Bone marrow (tissue), 2 donors: ENCODE data around the gene GALNT2.

ENCODE experiments used
- DNase-seq, 2 donors: peaks; one replicate each; lab custom pipeline; 2025; lab: John Stamatoyannopoulos, UW

Gene GALNT2

DNA sequence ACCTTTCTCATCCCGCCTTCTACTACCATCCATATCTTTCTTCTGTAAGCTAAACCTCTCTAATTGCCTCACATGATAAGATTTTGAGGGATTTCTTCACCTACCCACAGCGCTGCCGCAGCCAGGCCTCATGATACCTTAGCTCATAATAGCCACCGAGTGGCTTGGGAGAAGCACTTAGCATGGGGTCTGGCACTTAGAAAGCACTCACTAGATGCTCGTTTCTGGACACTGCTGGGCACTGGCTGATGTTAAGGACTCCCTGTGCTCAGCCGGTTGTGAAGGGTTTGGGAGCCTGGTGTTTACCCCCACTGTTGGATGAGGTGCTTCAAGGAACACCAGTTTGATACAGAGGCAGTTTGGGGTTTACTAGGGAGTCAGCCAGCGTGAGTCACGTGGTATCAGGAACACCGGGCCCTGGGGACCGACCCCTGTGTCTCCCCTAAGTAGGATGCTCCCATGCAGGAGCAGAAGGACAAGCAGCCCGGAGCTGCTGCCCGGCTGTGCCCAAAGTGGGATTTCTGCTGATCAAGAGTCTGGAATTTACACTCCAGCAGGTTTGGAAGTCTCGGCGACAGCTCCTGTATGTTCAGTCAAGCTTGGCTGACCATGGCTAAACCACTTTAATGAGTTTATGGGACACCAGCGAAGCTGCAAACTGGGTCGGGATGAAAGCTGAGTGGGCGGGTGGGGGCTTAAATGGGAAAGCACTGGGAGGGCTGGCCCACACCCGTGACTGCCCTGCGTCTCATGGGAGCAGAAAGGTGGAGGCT lies 63.3 kb downstream of the GALNT2 start:
- no peak for DNase-seq

- no peak for DNase-seq
These were observed 64.4 kb downstream of the GALNT2 start for GRCh38 chr1:230131457-230131856.

DNA sequence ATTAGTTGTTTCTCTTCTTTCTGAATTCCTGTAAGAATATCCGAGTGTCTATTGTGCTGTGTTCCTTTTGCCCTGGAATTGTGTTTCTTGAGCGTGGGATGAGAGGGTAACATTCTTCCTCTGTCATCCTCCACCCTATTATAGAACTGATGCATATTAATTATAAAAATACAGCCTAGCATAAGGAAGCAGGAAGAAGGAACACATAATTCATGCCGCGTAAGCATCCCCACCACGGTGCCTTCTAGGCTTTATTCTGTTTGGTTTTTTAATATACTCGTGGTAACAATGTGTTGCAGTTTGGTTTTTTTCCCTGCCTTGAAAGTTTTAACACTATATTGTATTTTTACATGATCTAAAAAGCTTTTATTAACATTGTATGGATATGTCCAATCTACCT lies 65.7 kb downstream of the GALNT2 start:
- DNase-seq: no peak

DNA sequence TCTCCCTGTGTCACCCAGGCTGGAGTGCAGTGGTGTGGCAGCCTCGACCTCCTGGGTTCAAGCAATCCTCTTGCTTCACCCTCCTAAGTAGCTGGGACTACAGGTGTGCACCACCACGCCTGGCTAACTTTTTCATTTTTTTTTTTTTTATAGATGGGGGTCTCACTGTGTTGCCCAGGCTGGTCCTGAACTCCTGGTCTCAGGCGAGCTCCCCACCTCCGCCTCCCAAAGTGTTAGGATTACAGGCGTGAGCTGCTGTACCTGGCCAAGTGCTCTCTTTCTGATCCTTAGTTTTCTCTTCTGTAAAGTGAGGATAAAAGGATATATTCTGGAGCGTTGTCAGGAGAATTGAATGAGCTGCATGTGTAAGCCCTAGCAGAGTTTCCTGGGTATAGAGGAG lies 68.7 kb downstream of the GALNT2 start:
- no peak for DNase-seq

DNA sequence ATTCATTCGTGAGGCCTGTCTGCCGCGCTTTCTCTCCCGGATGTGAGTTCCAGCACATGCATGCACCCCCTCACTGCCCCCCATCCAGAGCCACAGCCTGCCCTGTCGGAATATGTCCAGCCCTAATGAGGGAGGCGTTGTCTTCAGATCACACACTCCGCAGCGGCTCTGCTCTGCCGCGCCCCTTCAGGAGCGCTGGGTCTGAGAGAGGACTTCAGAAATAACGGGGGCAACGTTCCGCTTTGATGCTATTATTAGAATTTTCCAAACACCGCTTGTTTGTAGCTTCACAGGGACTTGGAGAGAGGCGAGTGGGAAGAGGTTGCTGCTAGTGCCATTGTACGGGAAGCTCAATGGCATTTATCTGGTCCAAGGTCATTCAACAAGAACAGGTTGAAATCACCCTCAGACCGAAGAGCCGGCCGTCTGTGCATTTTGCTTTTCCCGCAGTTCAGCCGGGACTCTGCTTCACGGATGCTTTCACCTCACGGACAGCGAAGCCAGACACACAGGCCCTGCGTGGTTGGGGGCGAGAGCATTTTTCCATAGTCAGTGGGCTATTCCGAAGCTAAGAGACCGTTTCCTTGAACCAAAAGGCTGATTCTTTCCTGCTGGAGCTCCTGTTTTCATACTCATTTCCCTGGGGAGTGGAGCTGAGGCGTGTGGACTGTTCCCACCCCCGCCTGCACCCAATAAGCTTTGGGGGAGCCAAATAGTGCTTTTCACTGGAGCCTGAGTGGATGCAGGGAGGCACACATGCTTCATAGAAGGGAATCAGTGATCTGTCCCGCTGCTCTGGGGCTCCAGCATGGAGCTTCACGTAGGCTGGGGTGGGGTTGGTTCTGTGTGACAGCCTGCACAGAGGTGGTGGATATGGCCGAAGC lies 69.7 kb downstream of the GALNT2 start:
- no peak for DNase-seq

- DNase-seq: no peak
These were observed 70.3 kb downstream of the GALNT2 start for GRCh38 chr1:230137337-230137815.

- no peak for DNase-seq
These were observed 71.7 kb downstream of the GALNT2 start for GRCh38 chr1:230138561-230139239.

GRCh38 chr1:230139315-230139714 lies 72.3 kb downstream of the GALNT2 start:
- no peak for DNase-seq

- DNase-seq: no peak
These were observed 72.7 kb downstream of the GALNT2 start for GRCh38 chr1:230139741-230140140.

DNA sequence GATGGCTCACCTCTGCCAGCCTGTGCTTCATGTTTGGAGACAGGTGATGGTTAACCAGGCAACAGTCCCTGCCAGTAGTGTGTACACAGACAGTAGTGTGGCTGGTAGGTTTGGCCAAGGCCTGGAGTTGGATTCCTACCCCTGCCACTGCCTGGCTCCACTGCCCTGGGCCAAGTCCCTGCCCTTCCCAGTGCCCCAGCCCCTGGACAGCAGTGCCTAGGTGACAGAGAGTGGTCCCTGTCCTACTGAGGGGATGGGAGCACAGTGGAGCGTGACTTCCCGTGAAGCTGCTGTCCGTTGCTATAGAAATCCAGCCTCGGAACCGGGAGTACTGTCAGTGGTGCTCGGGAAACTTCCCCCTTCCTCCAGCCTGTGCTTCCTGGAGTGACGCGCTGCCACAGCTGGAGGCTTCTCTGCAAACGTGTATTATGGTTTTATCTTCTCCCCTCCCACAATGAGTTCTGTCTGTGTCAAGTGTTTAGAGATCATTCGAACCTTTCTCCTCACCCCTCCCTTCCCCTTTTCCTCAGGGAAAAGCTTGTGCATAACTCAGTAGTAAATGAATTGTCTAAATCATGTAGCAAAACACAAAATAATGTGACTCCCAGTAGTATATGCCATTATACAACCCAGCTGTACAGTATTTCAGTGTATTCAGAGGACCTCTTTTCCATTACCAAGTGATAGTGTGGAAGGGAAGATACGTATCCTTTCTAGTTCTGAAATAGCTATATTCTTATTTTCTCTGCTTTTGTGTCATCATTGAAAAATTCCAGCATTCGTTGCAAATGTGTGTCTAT lies 73.4 kb downstream of the GALNT2 start:
- DNase-seq: no peak

GRCh38 chr1:230141021-230141648 lies 74.1 kb downstream of the GALNT2 start:
- DNase-seq: no peak

DNA sequence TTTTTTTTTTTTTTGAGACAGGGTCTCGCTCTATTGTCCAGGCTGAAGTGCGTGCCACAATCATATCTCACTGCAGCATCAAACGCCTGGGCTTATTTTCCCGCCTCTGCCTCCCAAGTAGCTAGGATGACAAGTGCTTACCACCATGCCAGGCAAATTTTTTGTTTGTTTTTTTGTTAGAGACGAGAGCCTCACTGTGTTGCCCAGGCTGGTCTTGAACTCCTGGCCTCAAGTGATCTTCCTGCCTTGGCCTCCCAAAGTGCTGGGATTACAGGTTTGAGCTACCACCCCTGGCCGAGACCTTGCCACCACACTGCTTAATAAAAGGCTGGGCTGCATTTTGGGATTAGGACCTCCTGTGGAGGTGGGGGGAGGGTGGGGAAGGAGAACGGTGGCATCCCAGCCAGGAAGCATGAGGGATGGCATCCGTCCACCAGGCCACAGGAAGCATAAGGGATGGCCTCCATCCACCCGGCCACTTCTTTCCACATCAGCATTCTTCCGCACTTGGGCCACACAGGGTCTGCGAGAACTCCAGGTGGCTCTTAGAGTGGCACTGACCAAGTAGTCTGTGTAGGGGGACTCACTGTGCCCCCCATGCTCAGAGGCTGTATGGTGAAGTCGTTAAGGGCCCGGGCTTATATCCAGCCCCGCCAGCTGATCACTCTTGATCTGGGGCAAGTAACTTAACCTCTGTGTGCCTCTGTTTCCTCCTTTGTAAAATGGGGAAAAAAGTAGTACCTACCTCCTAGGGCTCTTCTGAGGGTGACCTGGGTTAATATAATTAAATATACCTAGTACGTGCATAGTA lies 75.0 kb downstream of the GALNT2 start:
- DNase-seq: no peak

DNA sequence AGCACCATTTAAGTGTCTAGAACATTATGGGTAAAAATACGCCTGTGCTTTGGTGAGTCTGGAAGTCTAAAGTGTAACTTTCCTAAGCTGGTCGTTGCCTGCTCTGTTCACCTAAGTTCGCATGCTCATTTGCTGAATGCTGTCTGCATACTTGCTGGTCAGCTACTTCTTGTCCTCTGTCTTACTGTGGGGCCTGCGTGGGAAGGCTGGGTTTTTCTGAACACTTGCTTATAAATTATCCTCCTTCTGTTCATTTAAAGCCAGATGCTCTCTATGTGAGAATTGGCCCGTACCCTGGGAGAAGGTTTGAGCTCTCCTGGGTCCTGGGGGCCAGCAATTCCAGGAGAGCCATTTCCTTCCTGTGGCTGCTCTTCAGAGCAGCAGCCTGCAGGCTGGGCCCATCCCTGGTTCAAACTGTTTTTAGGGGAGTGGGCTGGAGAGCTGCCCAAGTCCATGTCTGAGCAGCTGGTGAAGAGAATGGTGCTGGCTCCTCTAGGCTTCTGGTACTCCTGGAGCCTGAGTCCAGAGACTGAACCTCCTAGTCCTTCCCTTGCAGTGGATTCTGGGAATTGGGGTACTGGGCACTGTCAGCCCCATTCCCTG lies 75.7 kb downstream of the GALNT2 start:
- DNase-seq: no peak

DNA sequence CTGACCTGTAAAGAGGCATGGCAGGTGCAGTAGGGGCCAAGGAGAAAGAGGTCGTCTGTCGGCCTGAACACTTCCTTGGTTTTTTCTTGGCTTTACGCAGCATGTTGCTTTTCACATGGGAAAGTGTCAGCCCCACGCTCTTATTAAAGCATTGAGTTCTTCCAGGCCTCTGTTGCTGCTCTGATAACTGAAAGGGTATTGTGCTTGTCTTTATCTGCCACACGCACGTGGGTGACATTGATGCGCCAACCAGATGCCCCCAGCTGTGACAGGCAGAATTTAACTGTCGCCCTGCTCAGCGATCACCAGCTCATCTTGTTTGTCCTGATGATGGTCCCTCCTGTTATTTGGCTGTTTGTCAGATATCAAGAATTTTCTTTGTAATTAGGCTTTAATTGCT lies 76.5 kb downstream of the GALNT2 start:
- no peak for DNase-seq

DNA sequence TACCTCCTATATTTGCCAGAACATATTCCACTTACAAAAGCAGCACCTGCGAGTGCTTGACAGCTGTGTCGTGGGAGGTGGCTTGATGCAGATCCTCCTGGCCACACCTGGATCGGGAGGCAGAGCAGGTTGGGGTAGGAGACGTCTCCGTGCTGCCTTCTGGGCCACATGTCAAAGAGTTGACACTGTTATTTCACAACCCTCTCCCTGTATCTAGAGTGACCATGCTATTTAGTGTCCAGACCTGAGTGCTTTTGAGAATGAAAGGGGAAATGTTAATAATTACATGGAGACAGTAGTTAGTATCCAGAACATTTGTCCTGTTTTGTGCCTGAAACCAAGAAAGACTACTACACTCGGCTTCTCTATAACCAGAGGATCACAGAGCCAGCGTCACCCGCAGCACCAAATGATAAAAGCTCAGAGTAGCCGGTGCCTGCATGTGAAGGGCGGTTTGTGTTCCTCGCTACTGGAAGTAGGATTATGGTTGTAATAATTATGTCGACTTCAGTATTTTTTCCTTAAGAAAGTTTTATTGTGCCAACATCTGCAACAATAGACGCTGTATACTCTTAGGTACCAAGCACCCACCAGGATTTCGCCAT lies 77.1 kb downstream of the GALNT2 start:
- no peak for DNase-seq

- DNase-seq: no peak
These were observed 77.9 kb downstream of the GALNT2 start for GRCh38 chr1:230144758-230145504.

DNA sequence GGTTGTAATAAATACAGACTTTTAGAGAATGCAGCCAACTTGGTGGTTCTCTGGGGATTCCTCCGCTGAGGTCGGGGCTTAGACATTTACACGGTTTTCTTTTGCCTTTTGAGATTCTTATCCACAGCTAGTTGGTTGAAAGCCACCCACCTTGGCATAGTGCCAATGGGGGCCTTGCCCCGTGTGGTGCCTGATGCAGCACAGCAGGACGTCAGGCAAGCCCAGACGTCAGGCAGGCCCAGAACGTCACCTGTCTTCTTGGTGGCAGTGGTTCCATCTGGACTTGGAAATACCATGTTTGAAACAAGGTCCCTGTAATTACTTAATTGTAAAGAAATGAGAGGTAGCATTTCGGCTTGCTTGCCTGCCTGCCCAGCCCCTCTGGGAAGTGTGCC lies 78.5 kb downstream of the GALNT2 start:
- no peak for DNase-seq

DNA sequence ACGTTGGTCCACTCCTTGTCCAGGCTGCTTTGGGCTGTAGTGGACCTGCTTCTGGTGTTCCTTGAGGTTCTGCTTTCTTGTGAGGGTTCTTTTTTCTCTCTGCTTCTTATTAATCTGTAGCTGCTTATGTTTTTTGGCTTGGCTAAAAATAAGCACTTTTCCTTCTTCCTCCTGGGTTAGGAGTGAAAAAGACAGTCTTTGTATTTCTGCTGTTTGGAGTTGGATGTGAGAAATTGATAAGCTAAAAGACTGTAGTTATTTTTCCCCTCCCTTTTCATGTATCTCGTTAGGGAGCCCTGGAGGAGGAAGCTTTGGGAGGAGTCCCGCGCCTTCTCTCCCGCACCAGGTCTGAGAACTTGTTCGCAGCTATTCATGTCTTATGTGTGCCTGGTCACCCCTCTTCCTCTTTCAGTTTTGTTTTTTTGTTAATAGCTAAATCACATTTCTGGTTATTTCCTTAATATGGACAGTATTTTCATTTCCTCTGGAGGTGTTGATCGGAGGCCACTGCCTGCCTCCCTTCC lies 79.0 kb downstream of the GALNT2 start:
- DNase-seq: peak in 1 of 2 donors; percentile 46

DNA sequence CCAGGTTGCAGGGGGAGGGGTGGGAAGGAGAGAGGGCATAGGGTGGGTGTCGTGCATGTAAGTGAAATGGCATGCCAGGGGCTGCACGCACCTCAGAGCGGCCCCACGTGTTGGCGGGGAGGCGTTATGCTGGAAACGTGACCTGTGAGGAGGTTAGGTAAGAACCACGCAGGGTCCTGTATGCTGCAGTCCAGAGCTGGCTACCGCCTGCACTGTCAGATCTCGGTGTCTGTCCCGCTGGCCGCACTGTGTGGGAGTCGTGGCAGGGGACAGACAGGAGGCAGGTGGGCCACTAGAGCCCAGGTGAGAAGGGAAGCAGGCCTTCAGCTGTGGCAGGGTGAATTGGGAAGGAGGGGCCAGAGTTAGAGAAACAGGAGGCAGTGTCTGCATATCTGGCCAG lies 79.7 kb downstream of the GALNT2 start:
- no peak for DNase-seq
